ENCODE measurements around the gene PARD3B.

Gene PARD3B

DNA sequence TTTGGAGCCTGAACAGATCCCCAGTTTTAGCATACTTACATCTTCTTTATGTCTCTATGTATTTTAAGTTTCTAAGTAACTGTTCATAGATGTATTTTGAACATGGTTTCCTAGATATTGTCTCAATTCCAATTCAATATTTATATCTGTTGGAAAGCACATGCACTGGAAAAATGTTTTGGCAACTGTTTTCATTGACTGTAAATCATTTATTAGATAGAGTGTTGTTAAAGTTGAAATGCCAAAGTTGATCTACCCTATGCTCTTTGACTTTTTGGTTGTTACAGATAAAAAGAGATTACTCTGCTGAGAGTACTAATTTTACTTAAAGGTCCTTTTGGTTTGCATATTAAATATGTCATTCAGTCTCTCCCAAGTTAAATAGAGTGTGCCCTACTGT is 792.0 kb downstream of the PARD3B start:
- TF ChIP-seq, protein P1, sequence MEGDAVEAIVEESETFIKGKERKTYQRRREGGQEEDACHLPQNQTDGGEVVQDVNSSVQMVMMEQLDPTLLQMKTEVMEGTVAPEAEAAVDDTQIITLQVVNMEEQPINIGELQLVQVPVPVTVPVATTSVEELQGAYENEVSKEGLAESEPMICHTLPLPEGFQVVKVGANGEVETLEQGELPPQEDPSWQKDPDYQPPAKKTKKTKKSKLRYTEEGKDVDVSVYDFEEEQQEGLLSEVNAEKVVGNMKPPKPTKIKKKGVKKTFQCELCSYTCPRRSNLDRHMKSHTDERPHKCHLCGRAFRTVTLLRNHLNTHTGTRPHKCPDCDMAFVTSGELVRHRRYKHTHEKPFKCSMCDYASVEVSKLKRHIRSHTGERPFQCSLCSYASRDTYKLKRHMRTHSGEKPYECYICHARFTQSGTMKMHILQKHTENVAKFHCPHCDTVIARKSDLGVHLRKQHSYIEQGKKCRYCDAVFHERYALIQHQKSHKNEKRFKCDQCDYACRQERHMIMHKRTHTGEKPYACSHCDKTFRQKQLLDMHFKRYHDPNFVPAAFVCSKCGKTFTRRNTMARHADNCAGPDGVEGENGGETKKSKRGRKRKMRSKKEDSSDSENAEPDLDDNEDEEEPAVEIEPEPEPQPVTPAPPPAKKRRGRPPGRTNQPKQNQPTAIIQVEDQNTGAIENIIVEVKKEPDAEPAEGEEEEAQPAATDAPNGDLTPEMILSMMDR (conservative IDR thresholded peaks at IDR 0.05; ENCODE audit: low read depth, low read length) = no peak
- no peak overlapping the region for H3K4me3 ChIP-seq (ENCODE audit: low read length)
- no peak for DNase-seq (ENCODE audit: low read depth)

DNA sequence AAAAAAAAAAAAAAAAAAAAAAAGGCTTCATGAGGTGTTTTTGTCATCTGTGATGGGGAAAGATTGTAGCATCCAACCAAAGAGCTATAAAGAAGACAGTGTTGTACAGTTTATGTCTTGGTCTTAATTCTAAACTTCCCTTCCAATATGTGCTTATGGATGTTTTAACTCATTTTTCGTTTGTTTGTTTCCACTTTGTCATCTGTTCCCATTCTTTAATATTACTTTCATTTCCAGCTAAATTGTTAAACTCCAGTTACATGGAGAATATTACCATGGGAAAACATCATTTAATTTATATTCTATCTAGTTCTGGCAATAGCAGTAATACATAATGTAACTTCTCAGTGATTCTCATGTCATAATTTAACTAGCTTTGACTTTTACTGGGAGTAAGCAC is 792.9 kb downstream of the PARD3B start:
- TF ChIP-seq, protein P1 (conservative IDR thresholded peaks at IDR 0.05; ENCODE audit: low read depth, low read length) = no peak
- H3K4me3 ChIP-seq (ENCODE audit: low read length) = no peak overlapping the region
- DNase-seq (ENCODE audit: low read depth) = no peak

DNA sequence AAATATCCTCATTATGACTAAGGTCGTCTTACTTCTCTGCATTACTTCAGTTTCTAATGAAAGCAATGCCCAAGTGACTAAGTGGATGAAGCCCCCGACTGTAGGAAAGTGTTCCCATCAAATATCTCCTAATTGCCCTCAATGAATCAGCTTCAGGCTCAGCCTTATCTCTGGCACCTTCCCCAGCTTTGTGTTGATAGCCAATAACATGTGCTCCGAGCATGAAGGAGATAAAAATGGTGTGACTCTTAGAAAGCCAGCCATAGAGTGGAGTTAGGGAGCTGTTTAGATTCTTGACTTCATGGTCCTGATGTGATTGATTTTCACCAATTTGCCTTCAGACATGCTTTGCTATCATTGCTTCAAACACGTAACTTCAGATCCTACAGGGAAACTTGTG is 797.8 kb downstream of the PARD3B start:
- H3K4me3 ChIP-seq (ENCODE audit: low read length) = no peak overlapping the region
- no peak for DNase-seq (ENCODE audit: low read depth)
- TF ChIP-seq, protein P1 (conservative IDR thresholded peaks at IDR 0.05; ENCODE audit: low read depth, low read length) = no peak

DNA sequence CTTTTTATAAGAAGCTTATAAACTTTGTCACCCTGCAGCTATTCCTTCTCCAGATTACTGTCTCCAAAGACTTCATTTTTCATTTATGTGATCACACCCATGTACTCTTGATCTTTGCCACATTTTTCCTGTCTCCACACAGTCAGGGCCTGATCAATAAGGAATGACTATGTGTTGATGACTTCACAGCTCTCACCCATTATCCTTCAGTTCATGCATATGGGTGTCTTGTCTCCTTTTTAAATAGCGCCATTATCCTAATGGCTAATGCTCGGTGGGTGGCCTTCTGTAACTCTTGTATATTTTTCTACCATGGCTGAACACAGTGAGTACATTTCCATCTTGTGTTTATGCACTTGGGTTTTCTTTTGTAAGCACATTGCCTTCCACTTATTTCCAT is 801.4 kb downstream of the PARD3B start:
- TF ChIP-seq, protein P1 (conservative IDR thresholded peaks at IDR 0.05; ENCODE audit: low read depth, low read length) = no peak
- H3K4me3 ChIP-seq (ENCODE audit: low read length) = no peak overlapping the region
- DNase-seq (ENCODE audit: low read depth) = no peak

DNA sequence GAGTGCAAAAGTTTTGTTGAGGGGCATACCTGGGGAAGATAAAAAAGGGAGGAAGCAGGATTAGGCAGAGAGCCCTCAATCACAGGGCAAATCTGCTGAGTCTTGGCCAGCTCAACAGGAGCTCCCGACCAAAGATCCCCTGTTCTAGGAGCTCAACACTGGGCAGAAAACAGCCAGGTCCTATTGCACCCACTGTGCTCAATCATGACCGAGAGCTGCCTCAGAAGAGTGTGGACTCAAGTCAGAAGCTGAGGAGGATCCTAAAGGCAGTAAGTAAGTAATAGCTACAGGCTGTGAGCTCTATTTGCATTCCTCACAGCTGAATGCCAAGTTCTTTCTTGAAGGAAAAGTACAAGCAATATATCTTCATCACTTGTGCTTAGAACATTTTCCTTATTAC is 802.6 kb downstream of the PARD3B start:
- TF ChIP-seq, protein P1 (conservative IDR thresholded peaks at IDR 0.05; ENCODE audit: low read depth, low read length) = no peak

DNA sequence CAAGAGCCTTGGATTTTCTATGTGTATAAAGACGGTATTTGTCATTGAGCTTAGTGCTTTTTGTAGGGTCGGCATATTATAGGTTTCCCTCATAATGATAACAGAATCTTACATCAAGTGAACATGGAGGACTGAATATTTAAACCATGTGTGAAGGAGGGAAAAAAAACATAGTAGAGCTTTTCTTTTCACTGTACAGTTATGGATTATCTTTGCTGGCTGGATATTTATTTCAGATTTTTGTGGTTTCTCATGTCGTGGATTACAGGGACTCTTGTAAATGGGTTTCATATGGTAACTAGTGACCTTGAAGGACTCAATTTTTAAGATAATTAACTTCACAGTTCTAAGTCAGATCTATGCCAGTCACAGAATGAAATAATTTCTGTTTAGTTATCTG is 806.8 kb downstream of the PARD3B start:
- TF ChIP-seq, protein P1 (conservative IDR thresholded peaks at IDR 0.05; ENCODE audit: low read depth, low read length) = no peak
- H3K4me3 ChIP-seq (ENCODE audit: low read length) = no peak overlapping the region
- no peak for DNase-seq (ENCODE audit: low read depth)

More for the DNA sequence above, 802.6 kb downstream of the PARD3B start:
- no peak overlapping the region for H3K4me3 ChIP-seq (ENCODE audit: low read length)
- no peak for DNase-seq (ENCODE audit: low read depth)

DNA sequence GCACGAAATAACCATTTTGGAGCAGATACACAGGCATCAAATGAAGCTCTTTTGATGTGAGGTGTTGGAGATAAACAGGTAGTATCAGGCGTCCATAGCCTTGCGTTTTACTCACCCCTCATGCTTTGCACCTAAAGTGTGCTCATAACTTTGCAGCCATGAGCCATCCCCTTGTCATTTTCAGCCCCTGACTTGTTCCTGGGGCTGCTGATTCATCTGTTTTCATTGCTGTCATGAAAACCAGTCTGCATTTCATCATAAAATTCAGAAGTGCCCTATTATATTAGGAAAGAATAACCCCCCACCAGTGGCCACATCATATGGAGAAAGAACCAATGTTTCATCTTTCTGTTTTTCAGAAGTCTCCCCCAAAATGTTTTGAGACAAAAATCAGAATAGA is 807.3 kb downstream of the PARD3B start:
- no peak overlapping the region for H3K4me3 ChIP-seq (ENCODE audit: low read length)
- no peak for DNase-seq (ENCODE audit: low read depth)
- TF ChIP-seq, protein P1 (conservative IDR thresholded peaks at IDR 0.05; ENCODE audit: low read depth, low read length) = no peak

Data from retinal pigment epithelial cell (primary cell).